GM19193 (cell line): Measurements from ENCODE around the gene COL4A4.

Source experiments
- POLR2A ChIP-seq: IDR thresholded peaks from 4 replicates; pipeline ENCODE4 v1.6.1; 2011; ENCODE audit not compliant: insufficient read depth, insufficient read length; ENCODE audit errors: extremely low read depth

Gene COL4A4

GRCh38 chr2:227030789-227031188 is 133.2 kb downstream of the COL4A4 start:
- TF ChIP-seq POLR2A = no peak

DNA sequence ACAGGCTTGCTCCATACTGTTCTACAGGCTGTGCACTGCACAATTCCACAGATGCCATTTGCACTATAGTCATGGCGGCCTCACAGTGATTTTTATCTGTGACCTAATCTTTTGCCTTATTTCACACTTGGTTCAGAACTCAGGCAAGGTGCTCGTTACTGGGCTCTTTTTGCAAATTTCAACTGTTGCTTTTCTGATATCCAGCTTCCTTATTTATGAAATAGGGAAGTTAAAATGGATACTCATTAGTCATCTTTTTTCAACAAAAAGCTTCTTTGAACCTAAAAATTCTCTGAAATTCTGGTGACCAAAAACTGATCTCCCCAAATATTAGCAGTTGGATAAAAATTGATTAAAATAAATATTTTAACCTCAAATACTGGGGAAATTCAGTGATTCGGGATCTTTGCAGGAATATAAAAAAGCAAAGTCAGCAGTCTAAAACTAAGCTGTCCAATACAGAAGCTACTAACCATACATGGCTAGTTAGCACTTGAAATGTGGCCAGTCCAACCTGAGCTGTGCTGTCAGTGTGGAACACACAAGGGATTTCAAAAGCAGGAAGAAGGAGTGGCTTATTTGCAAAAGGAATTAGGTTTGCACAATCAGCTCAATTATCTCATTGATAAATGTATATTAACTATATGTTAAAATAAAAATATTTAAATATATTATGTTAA is 134.4 kb downstream of the COL4A4 start:
- TF ChIP-seq POLR2A = no peak

DNA sequence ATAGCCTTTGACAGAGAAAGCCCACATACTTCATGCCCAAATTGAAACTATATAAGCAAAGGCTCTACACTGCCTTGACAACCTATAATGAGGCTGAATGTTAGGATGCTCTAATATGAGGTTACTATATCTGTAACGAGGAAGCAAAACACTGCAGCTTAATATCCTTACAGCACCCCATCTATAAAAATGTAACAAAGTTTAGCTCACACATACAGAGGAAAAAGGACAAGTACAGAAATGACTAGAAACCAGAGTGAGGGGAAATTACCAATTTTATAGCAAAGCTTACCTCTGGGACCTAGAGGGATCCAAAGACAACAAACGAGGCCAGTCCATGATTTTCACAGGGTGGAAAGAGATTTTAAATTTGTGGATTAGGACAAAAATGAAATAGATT is 138.5 kb downstream of the COL4A4 start:
- TF ChIP-seq POLR2A = no peak

DNA sequence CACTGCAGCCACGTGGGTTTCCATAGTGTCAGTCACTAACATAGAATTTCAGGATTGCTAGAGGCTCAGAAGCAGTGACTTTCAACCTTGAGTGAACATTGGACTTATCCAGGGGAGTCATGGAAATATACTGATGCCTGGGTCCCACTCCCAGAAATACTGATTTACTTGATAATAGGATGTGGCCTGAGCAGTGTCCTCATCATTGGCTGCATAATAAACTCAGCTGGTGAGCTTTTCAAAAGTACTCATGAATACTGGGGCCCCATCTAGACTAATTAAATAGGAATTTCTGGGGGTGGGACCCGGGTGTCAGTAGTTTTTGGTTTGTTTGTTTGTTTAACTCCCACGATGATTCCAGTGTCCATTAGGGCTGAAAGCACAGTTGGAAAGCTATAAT is 141.4 kb downstream of the COL4A4 start:
- no peak for TF ChIP-seq POLR2A

- no peak for TF ChIP-seq POLR2A
Observed at GRCh38 chr2:227020416-227020815, 143.6 kb downstream of the COL4A4 start.

GRCh38 chr2:227016894-227017293 is 147.1 kb downstream of the COL4A4 start:
- TF ChIP-seq POLR2A = no peak

GRCh38 chr2:227013881-227014280 is 150.1 kb downstream of the COL4A4 start:
- no peak for TF ChIP-seq POLR2A

DNA sequence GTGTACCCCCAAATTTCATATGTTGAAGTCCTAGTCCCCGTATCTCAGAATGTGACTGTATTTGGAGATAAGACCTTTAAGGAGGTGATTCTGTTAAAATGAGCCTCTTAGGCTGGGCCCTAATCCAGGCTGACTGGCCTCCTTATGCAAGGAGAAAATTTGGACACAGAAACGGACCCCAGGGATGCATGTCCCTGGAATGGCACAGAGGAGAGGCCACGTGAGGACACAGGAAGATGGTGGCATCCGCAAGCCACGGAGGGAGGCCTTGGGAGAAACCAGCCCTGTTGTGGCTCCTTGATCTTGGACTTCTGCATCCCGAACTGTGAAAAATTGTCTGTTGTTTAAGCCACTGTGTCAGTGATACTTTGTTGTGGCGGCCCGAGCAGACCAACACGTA is 150.7 kb downstream of the COL4A4 start:
- TF ChIP-seq POLR2A = no peak

GRCh38 chr2:227010433-227010832 is 153.6 kb downstream of the COL4A4 start:
- TF ChIP-seq POLR2A = no peak

- no peak for TF ChIP-seq POLR2A
Observed at GRCh38 chr2:227007940-227008339, 156.1 kb downstream of the COL4A4 start.

DNA sequence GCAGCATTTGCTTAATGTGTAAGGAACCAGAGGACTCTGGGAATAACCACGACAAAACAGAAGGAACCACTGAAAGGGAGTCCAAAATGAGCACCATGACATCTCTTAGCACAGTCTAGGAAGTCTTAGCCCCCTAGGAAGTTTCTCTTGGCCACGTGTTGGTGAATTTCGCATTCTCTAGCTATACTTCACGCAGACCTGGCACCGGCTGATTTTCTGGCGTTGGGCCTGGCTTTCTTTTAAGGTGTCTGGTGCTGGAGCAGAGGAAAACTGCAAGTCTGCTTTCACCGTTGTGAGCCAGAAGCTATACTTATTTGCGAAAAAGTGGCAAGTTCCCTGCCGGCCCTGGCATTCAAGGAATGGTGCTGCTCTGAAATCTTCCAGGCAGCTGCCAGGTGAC is 156.9 kb downstream of the COL4A4 start:
- TF ChIP-seq POLR2A = no peak

DNA sequence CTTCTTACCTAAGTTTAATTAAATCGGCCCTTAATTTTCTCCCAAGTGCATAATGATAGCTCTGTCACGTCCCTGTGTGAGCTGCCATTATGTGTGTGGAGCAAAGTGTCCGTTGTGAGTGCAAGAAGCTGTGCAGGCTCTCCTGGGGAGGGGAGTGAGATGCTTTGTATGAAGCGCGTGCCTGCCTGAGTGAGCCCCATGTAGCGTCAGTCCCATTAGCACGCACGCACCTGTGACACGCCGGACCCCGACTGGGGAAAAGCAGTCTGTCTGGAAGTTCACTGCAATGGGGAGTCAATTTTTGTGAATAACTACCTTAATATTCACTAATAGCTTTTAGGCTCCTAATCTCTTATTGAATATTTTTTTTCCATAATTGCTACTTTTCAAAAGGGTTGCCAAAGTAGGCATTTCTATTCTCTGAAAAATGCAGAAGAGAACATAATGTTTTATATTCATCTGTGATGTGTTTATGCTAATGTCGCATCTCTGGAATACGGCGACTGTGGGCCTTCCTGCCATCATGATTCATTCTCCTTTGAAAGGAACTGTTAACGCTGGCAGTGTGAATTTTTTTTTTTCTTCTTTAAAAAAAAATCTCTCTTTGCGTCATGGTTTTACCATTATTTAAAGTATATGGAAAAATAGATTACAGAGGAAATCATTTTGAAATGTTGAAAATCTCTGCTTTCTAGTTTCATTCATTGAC is 157.7 kb downstream of the COL4A4 start:
- TF ChIP-seq POLR2A = no peak

DNA sequence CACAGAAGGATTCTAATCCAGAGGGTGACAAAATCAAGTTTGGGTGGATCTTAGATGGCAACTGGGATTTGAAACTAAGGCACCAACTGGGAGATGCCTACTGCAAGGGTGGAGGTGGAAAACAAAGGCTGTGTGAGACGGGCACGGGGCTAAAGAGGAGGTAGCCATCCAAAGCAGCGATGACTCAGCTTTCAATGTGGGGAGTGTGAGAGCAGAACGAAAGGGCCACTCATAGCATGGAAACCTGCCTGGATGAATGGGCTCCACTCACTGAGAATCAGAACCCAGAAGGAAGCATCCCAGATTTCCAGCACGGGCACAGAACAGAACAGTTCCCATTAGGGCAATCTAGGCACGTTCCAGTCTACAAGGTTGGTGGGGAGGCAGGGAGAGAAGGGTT is 159.5 kb downstream of the COL4A4 start:
- TF ChIP-seq POLR2A = no peak

DNA sequence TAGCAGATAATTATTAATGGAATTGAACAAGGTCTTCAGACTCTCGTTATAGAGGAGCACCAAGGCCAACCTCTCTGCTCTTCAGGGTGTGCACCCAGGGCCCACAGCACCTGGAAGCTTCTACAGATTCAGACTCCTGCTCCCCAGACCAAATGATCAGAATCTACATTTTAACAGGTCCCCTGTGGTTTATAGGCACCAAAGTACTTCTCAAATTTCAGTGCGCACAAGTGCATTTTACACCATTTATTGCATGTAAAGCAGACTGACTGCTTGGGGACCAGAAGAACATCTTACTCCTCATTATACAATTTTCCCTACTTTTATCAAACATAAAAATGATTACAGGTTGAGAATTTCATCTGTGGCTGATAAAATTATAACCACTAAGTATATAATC is 163.9 kb downstream of the COL4A4 start:
- TF ChIP-seq POLR2A = no peak

- no peak for TF ChIP-seq POLR2A
Observed at GRCh38 chr2:226999661-227000060, 164.3 kb downstream of the COL4A4 start.

- TF ChIP-seq POLR2A = no peak
Observed at GRCh38 chr2:226995625-226996041, 168.4 kb downstream of the COL4A4 start.
